CD14-positive monocyte (primary cell): ENCODE results near the gene NAP1L1. TPM values are rescaled to one million over a fixed set of nuclear protein-coding genes. Genes with fewer than 3 reads are reported as not detected.

Experiments used
- DNase-seq, 3 donors: peaks; one replicate each; pipeline ENCODE4 v3.0.0-alpha.2; 2011 to 2022
- H2AFZ ChIP-seq: 2 replicates; pipeline ENCODE4 v1.6.0; 2012; ENCODE audit warnings: mild to moderate bottlenecking, low read depth, low read length, inconsistent platforms; ENCODE audit not compliant: insufficient read depth, poor library complexity, severe bottlenecking
- H3K27ac ChIP-seq, 2 donors: 1 replicate in 1 of 2; 2 replicates in 1 of 2; pipeline ENCODE4 v1.5.1; 2012 to 2013; ENCODE audit warnings: low read length in 2 of 2, control low read depth in 1 of 2, inconsistent platforms in 1 of 2, low read depth in 1 of 2, mild to moderate bottlenecking in 1 of 2
- H3K27me3 ChIP-seq, 2 donors: one replicate each; pipeline versions ENCODE4 v1.6.0 to v1.6.1; 2011 to 2013; ENCODE audit warnings: low read length in 2 of 2; ENCODE audit not compliant: control insufficient read depth in 2 of 2, insufficient read depth in 2 of 2
- H3K36me3 ChIP-seq, 2 donors: replicated peaks in 1 of 2; 1 replicate in 1 of 2; 2 replicates in 1 of 2; pipeline versions ENCODE4 v1.5.1 to v1.6.1; 2012 to 2013; ENCODE audit warnings: low read length in 2 of 2, control low read depth in 1 of 2, inconsistent platforms in 1 of 2, mild to moderate bottlenecking in 1 of 2; ENCODE audit not compliant: insufficient read depth in 2 of 2, control insufficient read depth in 1 of 2
- H3K4me1 ChIP-seq, 2 donors: 1 replicate in 1 of 2; 2 replicates in 1 of 2; pipeline versions ENCODE4 v1.5.1 to v1.6.1; 2012 to 2013; ENCODE audit warnings: low read length in 2 of 2, control low read depth in 1 of 2, inconsistent platforms in 1 of 2, mild to moderate bottlenecking in 1 of 2, moderate library complexity in 1 of 2; ENCODE audit not compliant: insufficient read depth in 2 of 2, control insufficient read depth in 1 of 2
- H3K4me2 ChIP-seq: replicated peaks from 2 replicates; pipeline ENCODE3; 2012; ENCODE audit warnings: low read length, moderate library complexity, mild to moderate bottlenecking; ENCODE audit not compliant: poor library complexity, severe bottlenecking; ENCODE audit errors: extremely low read depth
- H3K4me3 ChIP-seq, 3 experiments: fragments of 200-600 bp in 1 of 3; sonication (generic) in 1 of 3; replicated peaks in 1 of 3; 1 replicate in 2 of 3; 2 replicates in 1 of 3; pipeline ENCODE4 v1.5.1; 2011 to 2013; ENCODE audit warnings: low read length in 3 of 3, mild to moderate bottlenecking in 3 of 3, control low read depth in 2 of 3, low read depth in 2 of 3, inconsistent platforms in 1 of 3, moderate library complexity in 1 of 3
- H3K79me2 ChIP-seq: 2 replicates; pipeline ENCODE4 v1.6.0; 2012; ENCODE audit warnings: mild to moderate bottlenecking, control low read depth, inconsistent platforms, low read length, moderate library complexity; ENCODE audit not compliant: insufficient read depth
- H3K9ac ChIP-seq: 2 replicates; pipeline ENCODE4 v1.6.0; 2017; ENCODE audit warnings: low read length, mild to moderate bottlenecking; ENCODE audit not compliant: insufficient read depth, poor library complexity, severe bottlenecking
- H3K9me3 ChIP-seq, 2 donors: replicated peaks in 1 of 2; 1 replicate in 1 of 2; 2 replicates in 1 of 2; pipeline versions ENCODE4 v1.5.1 to v1.6.1; 2012 to 2013; ENCODE audit warnings: low read length in 2 of 2, control low read depth in 1 of 2; ENCODE audit not compliant: control insufficient read depth in 1 of 2, insufficient read depth in 1 of 2
- H4K20me1 ChIP-seq: 2 replicates; pipeline ENCODE4 v1.6.0; 2012; ENCODE audit warnings: mild to moderate bottlenecking, low read length, control low read depth, moderate library complexity; ENCODE audit not compliant: insufficient read depth
- H3K27ac Mint-ChIP-seq, 7 donors: one replicate each; pipeline ENCODE4 v1.8.0; 2020; ENCODE audit warnings: mild to moderate bottlenecking in 7 of 7, mixed read lengths in 7 of 7, moderate library complexity in 6 of 7, inconsistent platforms in 2 of 7
- H3K27me3 Mint-ChIP-seq, 3 donors: one replicate each; pipeline ENCODE4 v1.8.0; 2021 to 2022; ENCODE audit warnings: low read depth in 3 of 3, mild to moderate bottlenecking in 3 of 3, mixed read lengths in 3 of 3, moderate library complexity in 3 of 3, inconsistent platforms in 1 of 3
- H3K36me3 Mint-ChIP-seq, 2 donors: one replicate each; pipeline ENCODE4 v1.8.0; 2020; ENCODE audit warnings: mixed read lengths in 2 of 2, inconsistent platforms in 1 of 2, mild to moderate bottlenecking in 1 of 2
- H3K4me1 Mint-ChIP-seq: one replicate; pipeline ENCODE4 v1.8.0; 2020; ENCODE audit warnings: mild to moderate bottlenecking, mixed read lengths
- H3K4me3 Mint-ChIP-seq, 2 donors: one replicate each; pipeline ENCODE4 v1.8.0; 2020; ENCODE audit warnings: mild to moderate bottlenecking in 2 of 2, mixed read lengths in 2 of 2, moderate library complexity in 1 of 2
- H3K9me3 Mint-ChIP-seq, 7 donors: one replicate each; pipeline ENCODE4 v1.8.0; 2020 to 2022; ENCODE audit warnings: mixed read lengths in 7 of 7, mild to moderate bottlenecking in 6 of 7, moderate library complexity in 6 of 7, inconsistent platforms in 2 of 7
- WGBS: methylation state at CpG from one replicate; pipeline ENCODE4 v1.1.5; 2013; ENCODE audit warnings: missing lambda C conversion rate; ENCODE audit not compliant: insufficient coverage; 5-methylcytosine and 5-hydroxymethylcytosine counted together
- intact Hi-C, 2 donors: fragments of 100-400 bp; cut with micrococcal nuclease; formaldehyde crosslinking; loops; one replicate each; pipeline versions ENCODE4 v1.15.0 to v1.15.1; 2023
- polyA plus RNA-seq, 3 donors: library from polyadenylated mRNA; depleted of rRNA in 1 of 3; unstranded in 2 of 3; stranded (reverse) in 1 of 3; fragments of 300-500 nt in 2 of 3; fragments of >200 nt in 1 of 3; fragmentation: Illumina TruSeq in 2 of 3; gene quantifications; 1 replicate in 2 of 3; 2 replicates in 1 of 3; pipeline ENCODE4 v1.2.3, GENCODE V29; 2012 to 2021
- TF ChIP-seq, protein P1 (sequence below): fragments of 200-600 bp; IDR thresholded peaks from one replicate; pipeline ENCODE4 v1.8.0; 2022; ENCODE audit warnings: antibody characterized with exemption, mild to moderate bottlenecking

NAP1L1 gene
- polyA plus RNA-seq, 3 donors = 98.3 to 164 (median 111) TPM

DNA sequence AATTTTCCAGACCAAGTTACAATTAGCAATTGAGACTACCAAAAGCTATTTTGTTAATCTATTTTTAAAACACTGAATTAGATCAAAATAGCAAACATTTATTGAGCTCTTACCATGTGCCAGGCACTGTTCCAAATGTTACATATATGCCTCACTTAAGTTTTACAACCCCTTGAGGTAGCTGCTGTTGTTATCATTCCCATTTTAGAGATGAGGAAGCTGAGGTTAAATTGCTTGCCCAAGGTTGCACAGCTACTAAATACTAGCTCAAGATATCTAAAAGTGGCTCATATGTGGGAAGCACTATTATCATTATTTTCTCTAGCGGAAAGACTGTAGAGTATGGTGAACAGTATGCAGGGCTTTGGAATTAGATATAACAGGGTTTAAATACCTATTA, 19.5 kb upstream of the NAP1L1 start:
- no peak overlapping the region for H3K9ac ChIP-seq
- peaks cover 1 to 5% (median 1%) of the 10 kb centered on the region in 3 donors for H3K27me3 Mint-ChIP-seq
- TF ChIP-seq, protein P1, sequence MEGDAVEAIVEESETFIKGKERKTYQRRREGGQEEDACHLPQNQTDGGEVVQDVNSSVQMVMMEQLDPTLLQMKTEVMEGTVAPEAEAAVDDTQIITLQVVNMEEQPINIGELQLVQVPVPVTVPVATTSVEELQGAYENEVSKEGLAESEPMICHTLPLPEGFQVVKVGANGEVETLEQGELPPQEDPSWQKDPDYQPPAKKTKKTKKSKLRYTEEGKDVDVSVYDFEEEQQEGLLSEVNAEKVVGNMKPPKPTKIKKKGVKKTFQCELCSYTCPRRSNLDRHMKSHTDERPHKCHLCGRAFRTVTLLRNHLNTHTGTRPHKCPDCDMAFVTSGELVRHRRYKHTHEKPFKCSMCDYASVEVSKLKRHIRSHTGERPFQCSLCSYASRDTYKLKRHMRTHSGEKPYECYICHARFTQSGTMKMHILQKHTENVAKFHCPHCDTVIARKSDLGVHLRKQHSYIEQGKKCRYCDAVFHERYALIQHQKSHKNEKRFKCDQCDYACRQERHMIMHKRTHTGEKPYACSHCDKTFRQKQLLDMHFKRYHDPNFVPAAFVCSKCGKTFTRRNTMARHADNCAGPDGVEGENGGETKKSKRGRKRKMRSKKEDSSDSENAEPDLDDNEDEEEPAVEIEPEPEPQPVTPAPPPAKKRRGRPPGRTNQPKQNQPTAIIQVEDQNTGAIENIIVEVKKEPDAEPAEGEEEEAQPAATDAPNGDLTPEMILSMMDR = no peak
- H4K20me1 ChIP-seq = no peaks in the 10 kb centered on the region
- DNase-seq = no peak
- H3K4me2 ChIP-seq = no peak overlapping the region
- H3K9me3 Mint-ChIP-seq = peaks cover 0 to 2% (median 0%) of the 10 kb centered on the region in 7 donors
- no peak overlapping the region for H2AFZ ChIP-seq
- no peaks in the 10 kb centered on the region for H3K4me1 Mint-ChIP-seq
- no CpG with 5 or more reads among the region's 1 CpG for WGBS
- H3K36me3 ChIP-seq = no peaks in the 10 kb centered on the region
- H3K4me1 ChIP-seq = no peaks in the 10 kb centered on the region
- no peak overlapping the region for H3K27ac Mint-ChIP-seq
- no peak overlapping the region for H3K27ac ChIP-seq
- intact Hi-C loops = no loop called here
- no peak overlapping the region for H3K4me3 Mint-ChIP-seq
- no peaks in the 10 kb centered on the region for H3K9me3 ChIP-seq
- H3K4me3 ChIP-seq = no peak overlapping the region
- no peaks in the 10 kb centered on the region for H3K27me3 ChIP-seq
- no peaks in the 10 kb centered on the region for H3K79me2 ChIP-seq
- no peaks in the 10 kb centered on the region for H3K36me3 Mint-ChIP-seq

DNA sequence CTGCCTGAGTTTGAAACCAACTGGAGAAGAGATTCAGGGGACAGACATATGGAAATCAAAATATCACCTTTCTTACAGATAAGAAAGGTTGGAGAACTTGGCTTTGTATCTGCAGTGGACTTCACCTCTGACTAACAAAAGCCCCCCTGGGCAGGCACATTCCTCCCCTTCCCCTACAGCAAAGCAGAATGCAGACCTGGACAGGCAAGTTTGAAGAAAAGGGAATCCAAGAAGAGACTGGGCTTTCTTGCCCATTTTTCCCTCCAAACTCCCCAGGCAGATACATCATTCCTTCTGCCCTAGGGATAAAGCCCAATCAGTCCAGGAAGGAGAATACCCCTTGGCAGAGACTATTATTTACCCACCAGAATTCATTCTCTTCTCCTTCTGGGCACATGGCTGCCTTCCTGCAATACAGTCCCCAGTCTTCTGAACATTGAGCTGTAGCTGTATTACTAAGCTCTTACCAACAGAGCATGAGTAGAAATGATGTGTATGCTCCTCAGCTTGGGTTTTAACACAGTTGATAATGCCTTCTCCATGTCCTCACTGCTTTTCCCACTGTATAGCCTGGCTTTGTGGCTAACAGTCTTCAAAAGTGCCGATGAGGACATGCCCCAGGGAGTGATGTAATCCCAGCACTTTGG, 17.4 kb upstream of the NAP1L1 start:
- Histone ChIP-seq H3K4me1 (no peaks in the 10 kb centered on the region), H3K27me3 (no peaks in the 10 kb centered on the region), H3K9me3 (no peaks in the 10 kb centered on the region), H3K79me2 (no peaks in the 10 kb centered on the region), H3K4me3 (no peak overlapping the region), H2AFZ (no peak overlapping the region), H3K4me2 (no peak overlapping the region), H4K20me1 (no peaks in the 10 kb centered on the region), H3K9ac (no peak overlapping the region), H3K36me3 (no peaks in the 10 kb centered on the region), H3K27ac (no peak overlapping the region)
- Mint-ChIP-seq H3K27me3 (peaks cover 0 to 5% (median 1%) of the 10 kb centered on the region in 3 donors), H3K9me3 (peaks cover 0 to 2% (median 0%) of the 10 kb centered on the region in 7 donors), H3K4me3 (no peak overlapping the region), H3K27ac (no peak overlapping the region), H3K4me1 (no peaks in the 10 kb centered on the region), H3K36me3 (no peaks in the 10 kb centered on the region)
- DNase-seq = no peak
- TF ChIP-seq, protein P1 = no peak
- WGBS = 100% methylated on average over 1 of the region's 1 CpG
- intact Hi-C loops = no loop called here
